GM12878 (cell line): Measurements from ENCODE around the gene ATL3. TPM values are rescaled to one million over a fixed set of nuclear protein-coding genes. Genes with fewer than 3 reads are reported as not detected.

Source experiments
- ATAC-seq: fragments of 200-7000 bp; cut with Tn5 transposase; 3 replicates; pipeline ENCODE4 v1.9.1; 2020; ENCODE audit warnings: mild to moderate bottlenecking, moderate library complexity
- BruUV-seq: library from RNA; stranded (reverse); fragments of 400-500 nt; replicated peaks from 2 replicates; lab custom pipeline; 2021; lab: Mats Ljungman, UMichigan
- CTCF ChIA-PET: fragments of 300-600 bp; sonication (Branson Sonifier 250); formaldehyde crosslinking; extraction: SDS; loops from one replicate; lab custom pipeline; 2021; ENCODE audit warnings: inconsistent platforms; lab: Yijun Ruan, JAX
- POLR2A ChIA-PET: fragments of 350-600 bp; formaldehyde crosslinking; extraction: SDS; loops from one replicate; lab custom pipeline; 2021; ENCODE audit warnings: inconsistent platforms; lab: Charles Lee
- RAD21 ChIA-PET: fragments of 300-600 bp; sonication (Branson Sonifier 250); formaldehyde crosslinking; loops from one replicate; lab custom pipeline; 2023; ENCODE audit warnings: antibody characterized with exemption; ENCODE audit not compliant: unreplicated experiment; lab: Charles Lee
- SMC1A ChIA-PET: fragments of 300-600 bp; sonication (Branson Sonifier 250); formaldehyde crosslinking; loops from one replicate; lab custom pipeline; 2023; ENCODE audit not compliant: unreplicated experiment, uncharacterized antibody; lab: Charles Lee
- DNase-seq: peaks from one replicate; pipeline ENCODE4 v3.0.0-alpha.2; 2011; ENCODE audit warnings: low read depth, low spot score
- FAIRE-seq: peaks from 3 replicates; lab custom pipeline; 2011; peaks lifted over from hg19 to GRCh38; lab: Jason Lieb, UNC
- H2AFZ ChIP-seq: 2 replicates; pipeline ENCODE4 v1.6.0; 2011; ENCODE audit warnings: low read depth, low read length, control low read depth; ENCODE audit not compliant: control insufficient read depth
- H3K27ac ChIP-seq: 2 replicates; pipeline ENCODE4 v1.5.1; 2011; ENCODE audit warnings: control low read depth; ENCODE audit not compliant: control insufficient read depth, insufficient read depth
- H3K27me3 ChIP-seq, 2 experiments: replicated peaks in 1 of 2; 2 replicates each; pipeline versions ENCODE4 v1.6.0 to v1.6.1; 2011; ENCODE audit warnings: low read length in 1 of 2; ENCODE audit not compliant: control insufficient read depth in 2 of 2, insufficient read depth in 2 of 2
- H3K36me3 ChIP-seq, 2 experiments: 2 replicates each; pipeline ENCODE4 v1.5.1; 2011; ENCODE audit warnings: low read length in 1 of 2; ENCODE audit not compliant: control insufficient read depth in 2 of 2, insufficient read depth in 2 of 2
- H3K4me1 ChIP-seq: 2 replicates; pipeline ENCODE4 v1.6.1; 2011; ENCODE audit warnings: mild to moderate bottlenecking, low read length, moderate library complexity, mixed read lengths; ENCODE audit not compliant: control insufficient read depth, insufficient read depth
- H3K4me2 ChIP-seq: 2 replicates; pipeline ENCODE4 v1.6.0; 2011; ENCODE audit warnings: control low read depth; ENCODE audit not compliant: control insufficient read depth, insufficient read depth
- H3K4me3 ChIP-seq: fragments of 200-600 bp; sonication (generic); 2 replicates; pipeline ENCODE4 v1.5.1; 2016
- H3K79me2 ChIP-seq: 2 replicates; pipeline ENCODE4 v1.6.0; 2011; ENCODE audit warnings: low read length; ENCODE audit not compliant: control insufficient read depth, insufficient read depth
- H3K9ac ChIP-seq: 2 replicates; pipeline ENCODE4 v1.8.0; 2011; ENCODE audit warnings: low read length, control low read depth, mixed read lengths; ENCODE audit not compliant: control insufficient read depth, insufficient read depth
- H3K9me3 ChIP-seq: replicated peaks from 3 replicates; pipeline ENCODE4 v1.5.1; 2011; ENCODE audit warnings: mild to moderate bottlenecking, low read length; ENCODE audit not compliant: control insufficient read depth, insufficient read depth
- H4K20me1 ChIP-seq: 2 replicates; pipeline ENCODE4 v1.6.0; 2011; ENCODE audit not compliant: control insufficient read depth, insufficient read depth
- CEBPB ChIP-seq, 2 experiments: fragments of 150-350 bp in 1 of 2; IDR thresholded peaks; 2 replicates each; pipeline ENCODE4 v1.6.1; 2012 to 2014; ENCODE audit warnings: low read depth in 2 of 2, low read length in 2 of 2, borderline replicate concordance in 1 of 2, inconsistent platforms in 1 of 2
- CREB1 ChIP-seq: IDR thresholded peaks from 2 replicates; pipeline ENCODE4 v1.6.1; 2012; ENCODE audit warnings: low read depth, mild to moderate bottlenecking, inconsistent platforms
- EED ChIP-seq: sonication (generic); IDR thresholded peaks from 2 replicates; pipeline ENCODE4 v1.6.1; 2016; ENCODE audit warnings: antibody characterized with exemption, low read depth
- EZH2 ChIP-seq: IDR thresholded peaks from 2 replicates; pipeline ENCODE4 v1.6.1; 2012; ENCODE audit warnings: low read depth, mild to moderate bottlenecking, control low read depth, inconsistent platforms, low read length, borderline replicate concordance; ENCODE audit not compliant: control insufficient read depth
- IKZF2 ChIP-seq, 2 experiments: fragments of 450-650 bp; IDR thresholded peaks; 2 replicates each; pipeline ENCODE4 v1.6.1; 2017; ENCODE audit warnings: mild to moderate bottlenecking in 2 of 2, moderate library complexity in 2 of 2
- MYC ChIP-seq: IDR thresholded peaks from 2 replicates; pipeline ENCODE4 v1.6.1; 2011; ENCODE audit warnings: mild to moderate bottlenecking, low read length, moderate library complexity, inconsistent platforms; ENCODE audit not compliant: insufficient read depth, insufficient replicate concordance, insufficient read length, severe bottlenecking
- ZBED1 ChIP-seq: IDR thresholded peaks from 2 replicates; pipeline ENCODE4 v1.6.1; 2016; ENCODE audit warnings: borderline replicate concordance
- WGBS: methylation state at CpG from one replicate; pipeline ENCODE4 v1.1.6; 2016; ENCODE audit warnings: low lambda C conversion rate; ENCODE audit not compliant: insufficient replicate concordance, insufficient coverage; ENCODE audit errors: missing lambda C conversion rate; 5-methylcytosine and 5-hydroxymethylcytosine counted together
- in situ Hi-C: fragments of 300-500 bp; cut with MboI; formaldehyde crosslinking; loops from 9 replicates; pipeline ENCODE4 v1.14.3; 2018; ENCODE audit warnings: mixed read lengths
- intact Hi-C: fragments of 100-400 bp; cut with micrococcal nuclease; formaldehyde crosslinking; loops from one replicate; pipeline ENCODE4 v1.14.2; 2022; ENCODE audit not compliant: unreplicated experiment
- polyA plus RNA-seq, 11 experiments: library from polyadenylated mRNA; depleted of rRNA in 4 of 11; unstranded in 6 of 11; stranded (reverse) in 5 of 11; fragments of >200 nt; fragmentation: Nextera tagmentation in 4 of 11; fragmentation: Illumina TruSeq in 1 of 11; extraction: Ambion mirVana in 4 of 11; extraction: Trizol in 1 of 11; gene quantifications; 1 replicate in 1 of 11; 2 replicates in 10 of 11; pipeline versions ENCODE4 v1.2.1 to v1.2.3, GENCODE V29; 2011 to 2016; ENCODE audit warnings: inconsistent platforms in 2 of 11, missing spikeins in 2 of 11, low read depth in 1 of 11
- total RNA-seq, 4 experiments: library from RNA; depleted of rRNA in 3 of 4; stranded (reverse); fragments of >200 nt in 3 of 4; fragmentation: Illumina TruSeq in 1 of 4; extraction: Trizol in 1 of 4; gene quantifications; 2 replicates each; pipeline versions ENCODE4 v1.2.1 to v1.2.3, GENCODE V29; 2013 to 2021
- TF ChIP-seq, protein P1 (sequence below): fragments of 450-650 bp; IDR thresholded peaks from 2 replicates; pipeline ENCODE4 v1.6.1; 2017; ENCODE audit warnings: mild to moderate bottlenecking, moderate library complexity
- TF ChIP-seq, protein P2 (sequence below): IDR thresholded peaks from 2 replicates; pipeline ENCODE4 v1.6.1; 2012; ENCODE audit warnings: mild to moderate bottlenecking, low read depth, low read length
- TF ChIP-seq, protein P3 (sequence below): IDR thresholded peaks from 2 replicates; pipeline ENCODE4 v1.6.1; 2011; ENCODE audit warnings: low read depth, low read length, improper control_type of control experiment, borderline replicate concordance
- TF ChIP-seq, protein P4 (sequence below): fragments of 450-650 bp; IDR thresholded peaks from 2 replicates; pipeline ENCODE4 v1.6.1; 2014; ENCODE audit warnings: mild to moderate bottlenecking
- TF ChIP-seq, protein P5 (sequence below): IDR thresholded peaks from 2 replicates; pipeline ENCODE4 v1.6.1; 2011; ENCODE audit warnings: borderline replicate concordance, low read depth, mild to moderate bottlenecking, moderate library complexity, mixed read lengths, low read length; ENCODE audit not compliant: insufficient read depth; ENCODE audit errors: extremely low read length

The ATL3 gene
- total and polyA plus RNA-seq, 10 of the 15 experiments (the other 5 are each of a cell fraction or from before 2014, with no cell fraction given): 12.0 to 36.0 (median 21.5) TPM

DNA sequence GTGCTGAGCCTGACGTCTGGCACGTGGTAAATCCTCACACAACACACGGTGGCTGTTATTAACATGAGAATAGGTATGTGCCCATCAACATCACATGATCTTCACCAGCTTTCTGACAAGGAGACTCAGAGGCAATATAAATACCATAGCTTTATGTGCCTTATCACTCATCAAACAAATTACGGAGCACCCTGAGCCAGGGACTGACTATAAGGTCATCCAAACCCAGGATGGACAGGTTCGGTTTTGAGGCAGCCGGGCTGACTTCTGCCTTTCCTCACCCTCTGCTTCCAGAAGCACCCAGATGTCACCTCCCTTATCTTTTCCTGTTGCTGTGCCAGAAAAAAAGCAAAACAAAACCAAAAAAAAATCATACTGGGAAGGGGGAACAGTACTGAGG lies 51.2 kb downstream of the ATL3 start:
- 64% methylated on average over 6 of the region's 6 CpGs for WGBS
- Histone ChIP-seq H3K4me1 (no peaks in the 10 kb centered on the region), H4K20me1 (no peaks in the 10 kb centered on the region), H3K27ac (no peak overlapping the region), H3K36me3 (no peaks in the 10 kb centered on the region), H2AFZ (no peak overlapping the region), H3K4me3 (no peak overlapping the region), H3K79me2 (no peaks in the 10 kb centered on the region), H3K27me3 (no peaks in the 10 kb centered on the region), H3K9me3 (no peaks in the 10 kb centered on the region), H3K9ac (no peak overlapping the region), H3K4me2 (no peak overlapping the region)
- no TSS peak for BruUV-seq
- DNase-seq (no peak), FAIRE-seq (no peak), ATAC-seq (no peak)
- in situ Hi-C loops (no loop called here), intact Hi-C loops (no loop called here)
- ChIA-PET SMC1A (interaction anchor here (0.9 kb wide), 1 partner anchor 83 kb away, joined by 3 read pairs; no protein-coding TSS in a partner anchor), RAD21 (interaction anchor here (1.4 kb wide), 1 partner anchor 141 kb away, joined by 4 read pairs; no protein-coding TSS in a partner anchor), POLR2A (interaction anchor here (0.7 kb wide), 1 partner anchor 58 kb away, joined by 3 read pairs; no protein-coding TSS in a partner anchor), CTCF (interaction anchor here (1.1 to 2.5 kb wide), 3 partner anchors 16 to 140 kb away, joined by 3 to 7 read pairs (median 6); no protein-coding TSS in a partner anchor)
- no peak for TF ChIP-seq EED
- no peak for TF ChIP-seq CEBPB (IDR thresholded peaks at IDR 0.05; ENCODE audit: borderline replicate concordance in 1 of 2, low read depth in 2 of 2, low read length in 2 of 2)
- TF ChIP-seq IKZF2 (IDR thresholded peaks at IDR 0.05): no peak
- no peak for TF ChIP-seq EZH2
- TF ChIP-seq CREB1: no peak
- TF ChIP-seq, protein P1, sequence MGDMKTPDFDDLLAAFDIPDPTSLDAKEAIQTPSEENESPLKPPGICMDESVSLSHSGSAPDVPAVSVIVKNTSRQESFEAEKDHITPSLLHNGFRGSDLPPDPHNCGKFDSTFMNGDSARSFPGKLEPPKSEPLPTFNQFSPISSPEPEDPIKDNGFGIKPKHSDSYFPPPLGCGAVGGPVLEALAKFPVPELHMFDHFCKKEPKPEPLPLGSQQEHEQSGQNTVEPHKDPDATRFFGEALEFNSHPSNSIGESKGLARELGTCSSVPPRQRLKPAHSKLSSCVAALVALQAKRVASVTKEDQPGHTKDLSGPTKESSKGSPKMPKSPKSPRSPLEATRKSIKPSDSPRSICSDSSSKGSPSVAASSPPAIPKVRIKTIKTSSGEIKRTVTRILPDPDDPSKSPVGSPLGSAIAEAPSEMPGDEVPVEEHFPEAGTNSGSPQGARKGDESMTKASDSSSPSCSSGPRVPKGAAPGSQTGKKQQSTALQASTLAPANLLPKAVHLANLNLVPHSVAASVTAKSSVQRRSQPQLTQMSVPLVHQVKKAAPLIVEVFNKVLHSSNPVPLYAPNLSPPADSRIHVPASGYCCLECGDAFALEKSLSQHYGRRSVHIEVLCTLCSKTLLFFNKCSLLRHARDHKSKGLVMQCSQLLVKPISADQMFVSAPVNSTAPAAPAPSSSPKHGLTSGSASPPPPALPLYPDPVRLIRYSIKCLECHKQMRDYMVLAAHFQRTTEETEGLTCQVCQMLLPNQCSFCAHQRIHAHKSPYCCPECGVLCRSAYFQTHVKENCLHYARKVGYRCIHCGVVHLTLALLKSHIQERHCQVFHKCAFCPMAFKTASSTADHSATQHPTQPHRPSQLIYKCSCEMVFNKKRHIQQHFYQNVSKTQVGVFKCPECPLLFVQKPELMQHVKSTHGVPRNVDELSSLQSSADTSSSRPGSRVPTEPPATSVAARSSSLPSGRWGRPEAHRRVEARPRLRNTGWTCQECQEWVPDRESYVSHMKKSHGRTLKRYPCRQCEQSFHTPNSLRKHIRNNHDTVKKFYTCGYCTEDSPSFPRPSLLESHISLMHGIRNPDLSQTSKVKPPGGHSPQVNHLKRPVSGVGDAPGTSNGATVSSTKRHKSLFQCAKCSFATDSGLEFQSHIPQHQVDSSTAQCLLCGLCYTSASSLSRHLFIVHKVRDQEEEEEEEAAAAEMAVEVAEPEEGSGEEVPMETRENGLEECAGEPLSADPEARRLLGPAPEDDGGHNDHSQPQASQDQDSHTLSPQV: no peak
- TF ChIP-seq, protein P2, sequence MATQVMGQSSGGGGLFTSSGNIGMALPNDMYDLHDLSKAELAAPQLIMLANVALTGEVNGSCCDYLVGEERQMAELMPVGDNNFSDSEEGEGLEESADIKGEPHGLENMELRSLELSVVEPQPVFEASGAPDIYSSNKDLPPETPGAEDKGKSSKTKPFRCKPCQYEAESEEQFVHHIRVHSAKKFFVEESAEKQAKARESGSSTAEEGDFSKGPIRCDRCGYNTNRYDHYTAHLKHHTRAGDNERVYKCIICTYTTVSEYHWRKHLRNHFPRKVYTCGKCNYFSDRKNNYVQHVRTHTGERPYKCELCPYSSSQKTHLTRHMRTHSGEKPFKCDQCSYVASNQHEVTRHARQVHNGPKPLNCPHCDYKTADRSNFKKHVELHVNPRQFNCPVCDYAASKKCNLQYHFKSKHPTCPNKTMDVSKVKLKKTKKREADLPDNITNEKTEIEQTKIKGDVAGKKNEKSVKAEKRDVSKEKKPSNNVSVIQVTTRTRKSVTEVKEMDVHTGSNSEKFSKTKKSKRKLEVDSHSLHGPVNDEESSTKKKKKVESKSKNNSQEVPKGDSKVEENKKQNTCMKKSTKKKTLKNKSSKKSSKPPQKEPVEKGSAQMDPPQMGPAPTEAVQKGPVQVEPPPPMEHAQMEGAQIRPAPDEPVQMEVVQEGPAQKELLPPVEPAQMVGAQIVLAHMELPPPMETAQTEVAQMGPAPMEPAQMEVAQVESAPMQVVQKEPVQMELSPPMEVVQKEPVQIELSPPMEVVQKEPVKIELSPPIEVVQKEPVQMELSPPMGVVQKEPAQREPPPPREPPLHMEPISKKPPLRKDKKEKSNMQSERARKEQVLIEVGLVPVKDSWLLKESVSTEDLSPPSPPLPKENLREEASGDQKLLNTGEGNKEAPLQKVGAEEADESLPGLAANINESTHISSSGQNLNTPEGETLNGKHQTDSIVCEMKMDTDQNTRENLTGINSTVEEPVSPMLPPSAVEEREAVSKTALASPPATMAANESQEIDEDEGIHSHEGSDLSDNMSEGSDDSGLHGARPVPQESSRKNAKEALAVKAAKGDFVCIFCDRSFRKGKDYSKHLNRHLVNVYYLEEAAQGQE: no peak
- TF ChIP-seq, protein P3, sequence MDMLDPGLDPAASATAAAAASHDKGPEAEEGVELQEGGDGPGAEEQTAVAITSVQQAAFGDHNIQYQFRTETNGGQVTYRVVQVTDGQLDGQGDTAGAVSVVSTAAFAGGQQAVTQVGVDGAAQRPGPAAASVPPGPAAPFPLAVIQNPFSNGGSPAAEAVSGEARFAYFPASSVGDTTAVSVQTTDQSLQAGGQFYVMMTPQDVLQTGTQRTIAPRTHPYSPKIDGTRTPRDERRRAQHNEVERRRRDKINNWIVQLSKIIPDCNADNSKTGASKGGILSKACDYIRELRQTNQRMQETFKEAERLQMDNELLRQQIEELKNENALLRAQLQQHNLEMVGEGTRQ: no peak
- no peak for TF ChIP-seq MYC
- TF ChIP-seq ZBED1: no peak
- TF ChIP-seq, protein P4, sequence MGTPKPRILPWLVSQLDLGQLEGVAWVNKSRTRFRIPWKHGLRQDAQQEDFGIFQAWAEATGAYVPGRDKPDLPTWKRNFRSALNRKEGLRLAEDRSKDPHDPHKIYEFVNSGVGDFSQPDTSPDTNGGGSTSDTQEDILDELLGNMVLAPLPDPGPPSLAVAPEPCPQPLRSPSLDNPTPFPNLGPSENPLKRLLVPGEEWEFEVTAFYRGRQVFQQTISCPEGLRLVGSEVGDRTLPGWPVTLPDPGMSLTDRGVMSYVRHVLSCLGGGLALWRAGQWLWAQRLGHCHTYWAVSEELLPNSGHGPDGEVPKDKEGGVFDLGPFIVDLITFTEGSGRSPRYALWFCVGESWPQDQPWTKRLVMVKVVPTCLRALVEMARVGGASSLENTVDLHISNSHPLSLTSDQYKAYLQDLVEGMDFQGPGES: no peak
- TF ChIP-seq, protein P5, sequence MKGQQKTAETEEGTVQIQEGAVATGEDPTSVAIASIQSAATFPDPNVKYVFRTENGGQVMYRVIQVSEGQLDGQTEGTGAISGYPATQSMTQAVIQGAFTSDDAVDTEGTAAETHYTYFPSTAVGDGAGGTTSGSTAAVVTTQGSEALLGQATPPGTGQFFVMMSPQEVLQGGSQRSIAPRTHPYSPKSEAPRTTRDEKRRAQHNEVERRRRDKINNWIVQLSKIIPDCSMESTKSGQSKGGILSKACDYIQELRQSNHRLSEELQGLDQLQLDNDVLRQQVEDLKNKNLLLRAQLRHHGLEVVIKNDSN: no peak
